H1 (cell line): ENCODE measurements around the gene PGA5. TPM values are rescaled to one million over a fixed set of nuclear protein-coding genes. Genes with fewer than 3 reads are reported as not detected.
"Not testable (repeated sequence)": the region's sequence is repeated elsewhere in the genome, so short reads cannot be mapped to it uniquely, and the experiment has no call there.

ENCODE experiments used
- CTCF ChIA-PET: fragments of 300-600 bp; sonication (Branson Sonifier 250); formaldehyde crosslinking; loops from one replicate; lab custom pipeline; 2021; ENCODE audit not compliant: partially characterized antibody; lab: Charles Lee
- POLR2A ChIA-PET: fragments of 300-600 bp; sonication (Branson Sonifier 250); formaldehyde crosslinking; loops from one replicate; lab custom pipeline; 2021; ENCODE audit warnings: inconsistent platforms; ENCODE audit not compliant: partially characterized antibody; lab: Charles Lee
- DNase-seq, 2 experiments: peaks; one replicate each; pipeline versions ENCODE4 v3.0.0 to v3.0.0-alpha.2; 2010 to 2022; ENCODE audit warnings: low spot score in 2 of 2, low read depth in 1 of 2, mixed read lengths in 1 of 2
- FAIRE-seq: peaks from 2 replicates; lab custom pipeline; 2011; peaks lifted over from hg19 to GRCh38; lab: Jason Lieb, UNC
- H2AFZ ChIP-seq: 2 replicates; pipeline ENCODE4 v1.8.1; 2012; ENCODE audit warnings: low read length, inconsistent platforms
- H2AK5ac ChIP-seq: 2 replicates; pipeline ENCODE4 v1.6.1; 2013; ENCODE audit warnings: low read depth, low read length
- H2BK120ac ChIP-seq: replicated peaks from 2 replicates; pipeline ENCODE3; 2013; ENCODE audit warnings: low read depth, low read length, inconsistent platforms
- H2BK12ac ChIP-seq: 2 replicates; pipeline ENCODE4 v1.6.1; 2013; ENCODE audit warnings: low read depth, low read length
- H2BK15ac ChIP-seq: 2 replicates; pipeline ENCODE4 v1.6.1; 2013; ENCODE audit warnings: low read length
- H2BK20ac ChIP-seq: 2 replicates; pipeline ENCODE4 v1.6.1; 2013; ENCODE audit warnings: low read length
- H2BK5ac ChIP-seq: 2 replicates; pipeline ENCODE4 v1.6.1; 2013; ENCODE audit warnings: low read depth, low read length
- H3K14ac ChIP-seq: 2 replicates; pipeline ENCODE4 v1.6.1; 2013; ENCODE audit warnings: inconsistent platforms; ENCODE audit not compliant: insufficient read length
- H3K18ac ChIP-seq: 2 replicates; pipeline ENCODE4 v1.6.1; 2013; ENCODE audit warnings: low read length; ENCODE audit errors: extremely low read depth
- H3K23ac ChIP-seq: 2 replicates; pipeline ENCODE4 v1.6.1; 2013; ENCODE audit warnings: inconsistent platforms; ENCODE audit not compliant: insufficient read length
- H3K23me2 ChIP-seq: 2 replicates; pipeline ENCODE4 v1.6.1; 2013; ENCODE audit warnings: low read depth, low read length
- H3K27ac ChIP-seq: 2 replicates; pipeline ENCODE4 v1.6.1; 2011; ENCODE audit warnings: low read depth, low read length, inconsistent platforms
- H3K27me3 ChIP-seq, 4 experiments: replicated peaks in 1 of 4; 1 replicate in 1 of 4; 2 replicates in 3 of 4; pipeline versions ENCODE4 v1.6.1 to v1.8.1; 2011 to 2013; ENCODE audit warnings: low read length in 3 of 4, mild to moderate bottlenecking in 3 of 4, inconsistent platforms in 2 of 4, mixed read lengths in 2 of 4, moderate library complexity in 1 of 4; ENCODE audit not compliant: control insufficient read depth in 3 of 4, insufficient read depth in 3 of 4; ENCODE audit errors: extremely low read depth in 1 of 4
- H3K36me3 ChIP-seq, 4 experiments: 2 replicates each; pipeline versions ENCODE4 v1.6.1 to v1.8.1; 2011 to 2013; ENCODE audit warnings: mild to moderate bottlenecking in 4 of 4, low read length in 3 of 4, moderate library complexity in 2 of 4, control low read depth in 1 of 4, inconsistent platforms in 1 of 4; ENCODE audit not compliant: insufficient read depth in 4 of 4, control insufficient read depth in 2 of 4
- H3K4ac ChIP-seq: replicated peaks from 2 replicates; pipeline ENCODE3; 2013; ENCODE audit warnings: low read length, low read depth, mixed read lengths, inconsistent platforms; ENCODE audit not compliant: insufficient read length
- H3K4me1 ChIP-seq, 4 experiments: replicated peaks in 1 of 4; 1 replicate in 1 of 4; 2 replicates in 3 of 4; pipeline versions ENCODE4 v1.6.1 to v1.8.1; 2011 to 2013; ENCODE audit warnings: low read length in 3 of 4, inconsistent platforms in 2 of 4, mixed read lengths in 1 of 4; ENCODE audit not compliant: insufficient read depth in 4 of 4, control insufficient read depth in 3 of 4
- H3K4me2 ChIP-seq, 2 experiments: 2 replicates each; pipeline versions ENCODE4 v1.6.1 to v1.8.1; 2011 to 2013; ENCODE audit warnings: low read depth in 2 of 2, low read length in 2 of 2, control low read depth in 1 of 2, inconsistent platforms in 1 of 2, mild to moderate bottlenecking in 1 of 2; ENCODE audit not compliant: insufficient read depth in 1 of 2
- H3K4me3 ChIP-seq, 4 experiments: fragments of 200-600, 300-600 bp in 1 of 4; sonication (generic), shearing (Covaris generic), sonication (Bioruptor Twin) in 1 of 4; 2 replicates each; pipeline versions ENCODE4 v1.5.1 to v1.8.1; 2011 to 2016; ENCODE audit warnings: low read length in 4 of 4, low read depth in 3 of 4, control low read depth in 2 of 4, inconsistent platforms in 2 of 4, mild to moderate bottlenecking in 2 of 4, mixed read lengths in 1 of 4, moderate library complexity in 1 of 4; ENCODE audit not compliant: insufficient read depth in 2 of 4; ENCODE audit errors: extremely low read depth in 1 of 4
- H3K56ac ChIP-seq: replicated peaks from 2 replicates; pipeline ENCODE3; 2013; ENCODE audit warnings: low read depth, mild to moderate bottlenecking, mixed read lengths, low read length, inconsistent platforms; ENCODE audit not compliant: insufficient read length
- H3K79me1 ChIP-seq: 2 replicates; pipeline ENCODE4 v1.6.1; 2013; ENCODE audit warnings: low read depth, low read length, control low read depth
- H3K79me2 ChIP-seq, 2 experiments: 2 replicates each; pipeline versions ENCODE4 v1.6.1 to v1.8.1; 2012 to 2013; ENCODE audit warnings: low read length in 2 of 2, mild to moderate bottlenecking in 2 of 2, inconsistent platforms in 1 of 2; ENCODE audit not compliant: insufficient read depth in 2 of 2, control insufficient read depth in 1 of 2
- H3K9ac ChIP-seq, 4 experiments: replicated peaks in 1 of 4; 1 replicate in 1 of 4; 2 replicates in 3 of 4; pipeline versions ENCODE4 v1.6.1 to v1.8.1; 2011 to 2013; ENCODE audit warnings: low read depth in 3 of 4, low read length in 3 of 4, control low read depth in 2 of 4, mild to moderate bottlenecking in 2 of 4, moderate library complexity in 2 of 4, inconsistent platforms in 1 of 4; ENCODE audit errors: extremely low read depth in 1 of 4
- H3K9me3 ChIP-seq, 2 experiments: 2 replicates each; pipeline versions ENCODE4 v1.6.1 to v1.8.1; 2012 to 2013; ENCODE audit warnings: mild to moderate bottlenecking in 2 of 2, moderate library complexity in 2 of 2, control low read depth in 1 of 2, inconsistent platforms in 1 of 2, low read depth in 1 of 2, low read length in 1 of 2, mixed read lengths in 1 of 2; ENCODE audit not compliant: insufficient read depth in 2 of 2
- H4K20me1 ChIP-seq, 2 experiments: replicated peaks in 1 of 2; 2 replicates each; pipeline versions ENCODE3 to v1.8.1; 2011 to 2013; ENCODE audit warnings: inconsistent platforms in 2 of 2, low read length in 2 of 2, mild to moderate bottlenecking in 1 of 2; ENCODE audit not compliant: insufficient read depth in 2 of 2, control insufficient read depth in 1 of 2
- H4K5ac ChIP-seq: 2 replicates; pipeline ENCODE4 v1.6.1; 2013; ENCODE audit warnings: low read length, low read depth, mixed read lengths, inconsistent platforms; ENCODE audit not compliant: insufficient read length
- H4K8ac ChIP-seq: 2 replicates; pipeline ENCODE4 v1.8.0; 2013; ENCODE audit warnings: mild to moderate bottlenecking, moderate library complexity, low read length, inconsistent platforms; ENCODE audit not compliant: insufficient read depth; ENCODE audit errors: extremely low read depth
- H4K91ac ChIP-seq: replicated peaks from 2 replicates; pipeline ENCODE3; 2013; ENCODE audit warnings: low read length, mixed read lengths, inconsistent platforms; ENCODE audit not compliant: insufficient read length
- WGBS, 2 experiments: shearing (Covaris generic) in 1 of 2; methylation state at CpG; one replicate each; pipeline versions ENCODE4 v1.1.6 to v1.1.7; 2013 to 2015; ENCODE audit warnings: low lambda C conversion rate in 2 of 2, mixed read lengths in 2 of 2, inconsistent platforms in 1 of 2, low coverage in 1 of 2, missing lambda C conversion rate in 1 of 2; ENCODE audit not compliant: insufficient replicate concordance in 2 of 2, insufficient coverage in 1 of 2, insufficient read length in 1 of 2; ENCODE audit errors: extremely low coverage in 1 of 2, missing lambda C conversion rate in 1 of 2; 5-methylcytosine and 5-hydroxymethylcytosine counted together
- polyA plus RNA-seq, 7 experiments: library from polyadenylated mRNA; depleted of rRNA in 3 of 7; stranded (reverse) in 5 of 7; unstranded in 2 of 7; fragments of >200 nt in 5 of 7; fragments of 200-250 nt in 2 of 7; gene quantifications; 1 replicate in 5 of 7; 2 replicates in 1 of 7; 4 replicates in 1 of 7; pipeline versions ENCODE4 v1.2.1 to v1.2.3, GENCODE V29; 2011 to 2013; ENCODE audit warnings: missing spikeins in 2 of 7, mixed read lengths in 2 of 7
- total RNA-seq: library from RNA; stranded (reverse); fragmentation: NEBNext Ultra II Directional; extraction: Animal tissue kit (Norgen Biotek cat#: 25700); gene quantifications from 2 replicates; pipeline ENCODE4 v1.2.1, GENCODE V29; 2021

The PGA5 gene
- total and polyA plus RNA-seq, 2 of the 8 experiments (the other 6 are each of a cell fraction or from before 2014, with no cell fraction given): 0.67 to 2.0 TPM

- H4K91ac ChIP-seq, H3K9me3 ChIP-seq, H4K8ac ChIP-seq, H3K4me2 ChIP-seq, H2AK5ac ChIP-seq, H3K79me1 ChIP-seq, H3K23me2 ChIP-seq, H2BK15ac ChIP-seq, H3K4ac ChIP-seq, FAIRE-seq, H3K4me3 ChIP-seq, H4K5ac ChIP-seq, POLR2A ChIA-PET, H2BK120ac ChIP-seq, H3K4me1 ChIP-seq, H3K79me2 ChIP-seq, H3K14ac ChIP-seq, H2BK12ac ChIP-seq, CTCF ChIA-PET, DNase-seq, H3K23ac ChIP-seq, H2BK20ac ChIP-seq, H3K9ac ChIP-seq, H3K56ac ChIP-seq, H2AFZ ChIP-seq, H4K20me1 ChIP-seq, H3K27me3 ChIP-seq, H2BK5ac ChIP-seq, H3K18ac ChIP-seq, H3K36me3 ChIP-seq, H3K27ac ChIP-seq: not testable (repeated sequence)
- WGBS, 2 experiments: no CpG with 5 or more reads among the region's 3 CpGs
Measured at GRCh38 chr11:61213711-61214324, 27.2 kb upstream of the PGA5 start.

- H3K4me1 ChIP-seq, H3K36me3 ChIP-seq, H2BK15ac ChIP-seq, H3K27ac ChIP-seq, H2BK20ac ChIP-seq, H3K18ac ChIP-seq, H4K8ac ChIP-seq, H3K27me3 ChIP-seq, H3K23me2 ChIP-seq, H2AFZ ChIP-seq, H3K23ac ChIP-seq, H4K20me1 ChIP-seq, H3K9ac ChIP-seq, H2AK5ac ChIP-seq, H4K91ac ChIP-seq, H3K9me3 ChIP-seq, H3K79me2 ChIP-seq, H2BK5ac ChIP-seq, H3K14ac ChIP-seq, H2BK12ac ChIP-seq, POLR2A ChIA-PET, FAIRE-seq, H3K4me2 ChIP-seq, H3K4ac ChIP-seq, H3K56ac ChIP-seq, H2BK120ac ChIP-seq, H3K4me3 ChIP-seq, H3K79me1 ChIP-seq, CTCF ChIA-PET, DNase-seq, H4K5ac ChIP-seq: not testable (repeated sequence)
- WGBS, 2 experiments: no CpG with 5 or more reads among the region's 4 CpGs
Measured at GRCh38 chr11:61218306-61218705, 22.7 kb upstream of the PGA5 start.
